Endothelial cell of umbilical vein (primary cell): ENCODE results near the gene TSSC4. TPM values are rescaled to one million over a fixed set of nuclear protein-coding genes. Genes with fewer than 3 reads are reported as not detected.

Experiments
- BruUV-seq: library from RNA; stranded (reverse); fragments of 400-500 nt; replicated peaks from 2 replicates; lab custom pipeline; 2021; lab: Mats Ljungman, UMichigan
- CTCF ChIA-PET: fragments of 300-600, 350-600 bp; sonication (Branson Sonifier 250); formaldehyde crosslinking; loops from one replicate; lab custom pipeline; 2021; ENCODE audit warnings: antibody characterized with exemption, inconsistent platforms; lab: Charles Lee
- POLR2A ChIA-PET: fragments of 300-600, 350-600 bp; sonication (Branson Sonifier 250); formaldehyde crosslinking; loops from one replicate; lab custom pipeline; 2021; ENCODE audit warnings: antibody characterized with exemption, inconsistent platforms; lab: Charles Lee
- DNase-seq: peaks from one replicate; pipeline ENCODE4 v3.0.0-alpha.2; 2011; ENCODE audit warnings: low read depth, low spot score
- FAIRE-seq: peaks from 2 replicates; lab custom pipeline; 2011; peaks lifted over from hg19 to GRCh38; lab: Jason Lieb, UNC
- H2AFZ ChIP-seq: 2 replicates; pipeline ENCODE4 v1.6.0; 2012; ENCODE audit warnings: low read depth, low read length, control low read depth, inconsistent platforms
- H3K27ac ChIP-seq: 2 replicates; pipeline ENCODE4 v1.5.1; 2011; ENCODE audit warnings: low read depth, mild to moderate bottlenecking, control low read depth, low read length, moderate library complexity; ENCODE audit not compliant: insufficient read depth
- H3K27me3 ChIP-seq, 2 experiments: 2 replicates each; pipeline versions ENCODE4 v1.6.0 to v1.6.1; 2011; ENCODE audit warnings: low read length in 2 of 2, mixed read lengths in 1 of 2; ENCODE audit not compliant: control insufficient read depth in 2 of 2, insufficient read depth in 2 of 2
- H3K36me3 ChIP-seq, 2 experiments: 2 replicates in 1 of 2; 3 replicates in 1 of 2; pipeline ENCODE4 v1.5.1; 2011; ENCODE audit warnings: low read length in 2 of 2, mild to moderate bottlenecking in 1 of 2, moderate library complexity in 1 of 2; ENCODE audit not compliant: control insufficient read depth in 2 of 2, insufficient read depth in 2 of 2; ENCODE audit errors: extremely low read depth in 1 of 2
- H3K4me1 ChIP-seq: 3 replicates; pipeline ENCODE4 v1.5.1; 2011; ENCODE audit warnings: mild to moderate bottlenecking, low read length; ENCODE audit not compliant: control insufficient read depth, insufficient read depth; ENCODE audit errors: extremely low read depth
- H3K4me2 ChIP-seq: 2 replicates; pipeline ENCODE4 v1.6.1; 2011; ENCODE audit warnings: low read length, control low read depth, mixed read lengths; ENCODE audit not compliant: insufficient read depth
- H3K4me3 ChIP-seq, 3 experiments: fragments of 200-600 bp in 1 of 3; sonication (generic), shearing (Covaris generic) in 1 of 3; replicated peaks in 1 of 3; 2 replicates each; pipeline ENCODE4 v1.5.1; 2011 to 2016; ENCODE audit warnings: control low read depth in 3 of 3, low read length in 3 of 3, mild to moderate bottlenecking in 2 of 3, inconsistent platforms in 1 of 3, low read depth in 1 of 3, moderate library complexity in 1 of 3; ENCODE audit not compliant: insufficient read depth in 1 of 3
- H3K79me2 ChIP-seq: 2 replicates; pipeline ENCODE4 v1.6.0; 2012; ENCODE audit warnings: low read length, inconsistent platforms; ENCODE audit not compliant: control insufficient read depth, insufficient read depth
- H3K9ac ChIP-seq: replicated peaks from 2 replicates; pipeline ENCODE3; 2011; ENCODE audit warnings: low read length, control low read depth; ENCODE audit not compliant: insufficient read depth; ENCODE audit errors: extremely low read depth
- H3K9me1 ChIP-seq: replicated peaks from 3 replicates; pipeline ENCODE4 v1.6.0; 2011; ENCODE audit warnings: mild to moderate bottlenecking, low read length; ENCODE audit not compliant: control insufficient read depth, insufficient read depth; ENCODE audit errors: extremely low read depth
- H3K9me3 ChIP-seq: replicated peaks from 2 replicates; pipeline ENCODE4 v1.5.1; 2012; ENCODE audit warnings: low read length, inconsistent platforms; ENCODE audit not compliant: control insufficient read depth, insufficient read depth
- H4K20me1 ChIP-seq: replicated peaks from 2 replicates; pipeline ENCODE3; 2011; ENCODE audit warnings: mild to moderate bottlenecking, low read length; ENCODE audit not compliant: control insufficient read depth, insufficient read depth; ENCODE audit errors: extremely low read depth
- CTCF ChIP-seq, 2 donors: IDR thresholded peaks; 1 replicate in 1 of 2; 2 replicates in 1 of 2; pipeline ENCODE4 v1.5.1; 2011; ENCODE audit warnings: low read length in 2 of 2, mild to moderate bottlenecking in 2 of 2, moderate library complexity in 2 of 2, control low read depth in 1 of 2, inconsistent platforms in 1 of 2, low read depth in 1 of 2; ENCODE audit not compliant: insufficient read depth in 1 of 2; ENCODE audit errors: extremely low read depth in 1 of 2
- EZH2 ChIP-seq: IDR thresholded peaks from 2 replicates; pipeline ENCODE4 v1.6.1; 2012; ENCODE audit warnings: borderline replicate concordance, low read depth, mild to moderate bottlenecking, moderate library complexity, low read length, inconsistent platforms; ENCODE audit not compliant: severe bottlenecking
- FOS ChIP-seq: IDR thresholded peaks from 2 replicates; pipeline ENCODE4 v1.6.1; 2011; ENCODE audit warnings: mild to moderate bottlenecking, low read length, moderate library complexity, borderline replicate concordance; ENCODE audit not compliant: insufficient read depth
- GATA2 ChIP-seq: IDR thresholded peaks from 2 replicates; pipeline ENCODE4 v1.7.0; 2011; ENCODE audit warnings: low read depth, mild to moderate bottlenecking, moderate library complexity, mixed read lengths, low read length; ENCODE audit not compliant: insufficient read length, insufficient read depth
- JUN ChIP-seq: IDR thresholded peaks from 2 replicates; pipeline ENCODE4 v1.6.1; 2011; ENCODE audit warnings: borderline replicate concordance, low read depth; ENCODE audit not compliant: insufficient read length, insufficient read depth
- MAX ChIP-seq: IDR thresholded peaks from 2 replicates; pipeline ENCODE4 v1.6.1; 2011; ENCODE audit not compliant: insufficient read depth, insufficient read length
- MYC ChIP-seq: IDR thresholded peaks from one replicate; pipeline ENCODE4 v1.6.1; 2011; ENCODE audit warnings: mild to moderate bottlenecking, low read depth, low read length
- POLR2A ChIP-seq: IDR thresholded peaks from 2 replicates; pipeline ENCODE4 v1.6.1; 2012; ENCODE audit warnings: low read depth, mild to moderate bottlenecking, control low read depth, low read length
- POLR2AphosphoS5 ChIP-seq: IDR thresholded peaks from 2 replicates; pipeline ENCODE4 v1.6.1; 2012; ENCODE audit warnings: low read depth, mild to moderate bottlenecking, control low read depth, low read length, moderate library complexity; ENCODE audit not compliant: insufficient read depth
- dilution Hi-C: fragments of 300-500 bp; cut with MboI; formaldehyde crosslinking; loops from one replicate; pipeline ENCODE4 v1.15.0; 2019; ENCODE audit warnings: low sequenced_read_pairs; ENCODE audit not compliant: extremely low pct_ligation_motif_present
- intact Hi-C: fragments of 100-400 bp; cut with micrococcal nuclease; formaldehyde crosslinking; loops from one replicate; pipeline ENCODE4 v1.10.0; 2022
- polyA plus RNA-seq, 4 experiments: library from polyadenylated mRNA; depleted of rRNA in 3 of 4; stranded (reverse) in 3 of 4; unstranded in 1 of 4; fragments of >200 nt; gene quantifications; 2 replicates each; pipeline versions ENCODE4 v1.2.1 to v1.2.3, GENCODE V29; 2011 to 2012; ENCODE audit warnings: missing spikeins in 1 of 4
- total RNA-seq: library from RNA; stranded (reverse); gene quantifications from 2 replicates; pipeline ENCODE4 v1.2.3, GENCODE V29; 2021

TSSC4 gene
- total and polyA plus RNA-seq, 2 donors (not counting 3 experiments of a cell fraction or from before 2014, with no cell fraction given) = 42.7 to 59.6 TPM

GRCh38 chr11:2409611-2410468 is 9.3 kb downstream of the TSSC4 start:
- Histone ChIP-seq H2AFZ (no peak overlapping the region), H3K36me3 (no peaks in the 10 kb centered on the region), H3K27me3 (peaks cover 0 to 4% of the 10 kb centered on the region in 2 experiments), H3K9me1 (no peaks in the 10 kb centered on the region), H3K9me3 (no peaks in the 10 kb centered on the region), H3K4me2 (no peak overlapping the region), H3K9ac (no peak overlapping the region), H3K4me1 (no peaks in the 10 kb centered on the region), H3K4me3 (no peak overlapping the region), H3K79me2 (no peaks in the 10 kb centered on the region), H3K27ac (no peak overlapping the region), H4K20me1 (no peaks in the 10 kb centered on the region)
- no TSS peak for BruUV-seq
- dilution Hi-C loops (no loop called here), intact Hi-C loops (no loop called here)
- TF ChIP-seq FOS (no peak), GATA2 (no peak), POLR2A (no peak), EZH2 (peak; percentile 45)
- CTCF ChIA-PET = interaction anchor here (0.9 to 1.9 kb wide), 4 partner anchors 7 to 105 kb away, joined by 3 to 9 read pairs (median 4); no protein-coding TSS in a partner anchor
- FAIRE-seq (no peak), DNase-seq (no peak)
- POLR2A ChIA-PET = no interaction called here

GRCh38 chr11:2410616-2411015 is 10.1 kb downstream of the TSSC4 start:
- Histone ChIP-seq H3K27me3 (peaks cover 0 to 4% of the 10 kb centered on the region in 2 experiments), H3K4me2 (no peak overlapping the region), H3K4me1 (no peaks in the 10 kb centered on the region), H3K36me3 (no peaks in the 10 kb centered on the region), H3K9me3 (no peaks in the 10 kb centered on the region), H4K20me1 (no peaks in the 10 kb centered on the region), H3K9ac (no peak overlapping the region), H3K27ac (no peak overlapping the region), H3K79me2 (no peaks in the 10 kb centered on the region), H3K4me3 (no peak overlapping the region), H3K9me1 (no peaks in the 10 kb centered on the region), H2AFZ (no peak overlapping the region)
- TF ChIP-seq CTCF (IDR thresholded peaks at IDR 0.05; ENCODE audit: extremely low read depth in 1 of 2, insufficient read depth in 1 of 2, low read depth in 1 of 2, low read length in 2 of 2) (no peak), MYC (no peak), POLR2A (no peak), POLR2AphosphoS5 (no peak), FOS (no peak), EZH2 (no peak), GATA2 (no peak), MAX (no peak), JUN (no peak)
- intact Hi-C loops (no loop called here), dilution Hi-C loops (no loop called here)
- ChIA-PET CTCF (interaction anchor here (0.9 to 1.0 kb wide), 2 partner anchors 10 to 106 kb away, joined by 3 read pairs; no protein-coding TSS in a partner anchor), POLR2A (no interaction called here)
- no TSS peak for BruUV-seq
- FAIRE-seq = no peak
- DNase-seq = no peak
